Measurements from ENCODE around the gene PREX1. TPM values are rescaled to one million over a fixed set of nuclear protein-coding genes. Genes with fewer than 3 reads are reported as not detected.
A peak's percentile ranks its signal among the peaks of the same experiment; 100 is the strongest.

PREX1 gene
- total RNA-seq, 1 donor from 2014 or later: 33.9 TPM

- DNase-seq (ENCODE audit: low spot score) (no peak), ATAC-seq (no peak)
- intact Hi-C loops (cut with DNase I): no loop called here
Measured at GRCh38 chr20:48683467-48684175, 144.2 kb downstream of the PREX1 start.

- intact Hi-C loops (cut with DNase I): no loop called here
- peak; percentile 84 for DNase-seq (ENCODE audit: low spot score)
- ATAC-seq: peak; percentile 78
Measured at GRCh38 chr20:48682529-48683363, 145.1 kb downstream of the PREX1 start.

DNA sequence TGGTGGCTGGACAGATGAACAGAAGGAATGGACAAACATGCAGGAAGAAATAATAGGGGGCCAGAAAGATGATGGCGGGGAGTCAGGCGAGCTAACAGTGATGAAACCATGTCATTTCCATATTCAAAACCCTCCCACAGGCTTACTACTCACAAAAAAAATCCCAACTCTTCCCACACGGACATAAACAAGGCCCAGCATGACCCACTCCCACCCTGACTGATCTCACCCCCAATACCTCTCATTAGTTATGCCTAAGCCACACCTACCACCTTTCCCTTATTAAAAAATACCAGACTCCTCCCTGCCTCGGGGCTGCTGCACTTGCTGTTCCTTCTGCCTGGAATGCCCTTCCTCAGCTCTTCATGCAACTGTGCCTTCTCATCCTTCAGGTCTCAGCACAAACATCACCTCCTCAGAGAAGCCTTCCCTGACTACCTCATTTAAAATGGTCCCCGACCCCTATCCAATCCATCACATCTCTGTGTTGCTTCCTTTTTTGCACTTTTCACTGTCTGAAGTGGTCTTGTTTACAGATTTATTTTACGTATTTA lies 145.8 kb downstream of the PREX1 start:
- intact Hi-C loops (cut with DNase I): no loop called here
- ATAC-seq (no peak), DNase-seq (ENCODE audit: low spot score) (no peak)

DNA sequence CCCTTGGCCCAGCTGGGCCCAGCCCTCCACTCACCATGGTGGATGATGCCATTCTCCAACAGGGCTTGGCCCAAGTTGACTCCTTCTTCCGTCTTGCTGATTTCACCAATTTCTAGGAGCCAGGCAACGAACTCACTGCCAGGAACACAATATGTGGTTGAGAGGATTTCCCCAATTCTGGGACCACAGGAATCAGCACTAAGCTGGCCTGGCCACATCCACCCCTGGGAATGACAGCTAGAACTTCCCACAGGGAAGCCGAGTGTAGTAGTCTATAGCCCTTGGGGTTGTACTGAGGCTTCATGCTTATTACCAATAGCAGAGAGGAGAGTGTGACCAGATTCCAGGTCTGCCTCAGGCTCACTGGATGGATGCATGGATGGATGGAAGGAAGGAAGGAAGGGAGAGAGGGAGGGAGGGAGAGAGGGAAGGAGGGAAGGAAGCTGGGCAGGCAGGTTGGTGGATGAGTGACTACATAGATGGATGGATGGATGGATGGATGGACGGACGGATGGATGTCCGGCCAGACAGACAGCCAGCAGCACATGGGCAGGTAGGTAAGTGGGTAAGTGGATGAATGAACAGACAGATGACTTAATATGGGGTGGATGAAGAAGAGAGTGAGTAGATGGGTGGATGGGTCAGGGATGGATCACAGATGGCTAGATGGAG lies 146.5 kb downstream of the PREX1 start:
- ATAC-seq (no peak), DNase-seq (ENCODE audit: low spot score) (no peak)
- intact Hi-C loops (cut with DNase I): no loop called here

DNA sequence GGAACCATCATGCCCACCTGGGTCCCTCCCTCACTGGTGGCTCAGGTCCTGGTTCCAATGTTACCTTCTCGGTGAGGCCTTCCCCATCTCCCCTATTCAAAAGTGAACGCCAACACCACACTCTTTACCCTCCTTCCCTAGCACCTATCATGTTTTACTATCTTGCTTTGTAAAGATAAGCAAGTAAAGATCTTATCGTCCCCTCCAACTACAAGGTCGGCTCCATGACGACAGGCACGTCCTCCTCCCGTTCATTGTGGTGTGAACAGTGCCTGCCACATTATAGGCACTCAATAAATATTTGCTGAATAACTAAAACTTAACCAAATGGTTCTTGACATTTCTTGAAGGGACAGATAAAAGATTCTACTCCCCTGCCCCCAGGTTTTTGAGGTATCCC lies 147.1 kb downstream of the PREX1 start:
- no peak for ATAC-seq
- intact Hi-C loops (cut with DNase I): no loop called here
- no peak for DNase-seq (ENCODE audit: low spot score)

DNA sequence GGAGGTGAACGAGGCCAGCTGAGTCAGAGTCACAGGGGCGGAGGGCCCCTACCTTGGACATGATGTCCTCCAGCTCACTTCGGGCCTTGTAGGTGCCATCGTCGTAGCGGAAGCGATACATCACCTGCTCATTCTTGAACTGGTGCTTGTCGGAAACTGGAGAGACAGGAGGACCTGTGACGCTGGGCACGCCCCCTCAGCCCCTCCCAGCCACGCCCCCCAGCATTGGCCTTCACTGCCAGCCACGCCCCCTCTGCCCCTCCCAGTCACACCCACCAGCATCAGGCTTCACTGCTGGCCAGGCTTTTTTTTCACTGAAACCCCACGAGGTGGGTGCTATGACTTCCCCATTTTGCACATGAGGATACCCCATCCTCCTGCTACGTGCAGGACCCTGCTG lies 148.2 kb downstream of the PREX1 start:
- intact Hi-C loops (cut with DNase I): no loop called here
- DNase-seq (ENCODE audit: low spot score) (no peak), ATAC-seq (no peak)

GRCh38 chr20:48679011-48679410 lies 148.8 kb downstream of the PREX1 start:
- no peak for ATAC-seq
- intact Hi-C loops (cut with DNase I): no loop called here

DNA sequence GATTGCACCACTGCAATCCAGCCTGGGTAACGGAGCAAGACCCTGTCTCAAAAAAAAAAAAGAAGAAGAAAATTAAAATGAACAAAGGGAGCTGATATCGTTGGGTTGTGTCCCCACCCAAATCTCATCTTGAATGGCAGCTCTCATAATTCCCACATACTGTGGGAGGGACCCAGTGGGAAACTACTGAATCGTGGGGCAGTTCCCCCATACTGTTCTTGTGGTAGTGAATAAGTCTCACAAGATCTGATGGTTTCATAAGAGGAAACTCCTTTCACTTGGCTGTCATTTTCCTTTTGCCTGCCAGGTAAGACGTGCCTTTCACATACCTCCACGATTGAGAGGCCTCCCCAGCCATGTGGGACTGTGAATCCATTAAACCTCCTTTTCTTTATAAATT lies 149.4 kb downstream of the PREX1 start:
- intact Hi-C loops (cut with DNase I): no loop called here

More at GRCh38 chr20:48679011-48679410, 148.8 kb downstream of the PREX1 start:
- no peak for DNase-seq (ENCODE audit: low spot score)

DNA sequence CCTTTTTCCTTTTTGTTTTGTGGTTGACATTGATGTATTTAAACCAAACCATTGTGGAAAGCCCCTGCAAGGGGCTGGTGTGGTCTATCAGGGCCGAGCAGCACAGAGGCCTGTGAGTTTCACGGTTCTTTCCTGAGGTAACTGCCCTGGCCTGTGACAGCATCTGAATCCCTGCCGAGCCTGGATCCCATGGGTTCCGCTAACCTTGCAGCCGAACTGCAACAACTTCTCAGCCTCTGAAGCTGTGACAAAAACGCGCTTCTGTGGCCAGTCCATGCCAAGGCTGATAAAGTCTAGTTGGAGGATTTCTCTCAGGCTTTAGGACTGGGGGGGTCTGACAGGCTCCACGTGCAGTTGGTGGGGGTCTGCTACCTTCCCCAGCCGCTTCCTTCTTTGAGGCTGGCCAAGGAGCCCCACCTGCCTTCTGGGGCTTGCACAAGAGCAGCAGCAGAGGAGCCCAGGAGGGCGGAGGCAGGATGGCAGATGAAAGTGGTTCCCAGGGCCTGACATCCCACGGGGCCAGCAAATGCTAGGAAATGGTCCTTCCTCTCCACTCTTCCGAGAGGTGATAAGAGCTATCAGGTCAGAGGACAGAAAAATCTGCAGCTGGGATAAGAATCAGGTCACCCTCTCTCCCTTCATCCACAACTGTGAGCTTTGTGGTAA lies 150.9 kb downstream of the PREX1 start:
- ATAC-seq (no peak), DNase-seq (ENCODE audit: low spot score) (no peak)
- intact Hi-C loops (cut with DNase I): no loop called here

More for the DNA sequence above, 149.4 kb downstream of the PREX1 start:
- DNase-seq (ENCODE audit: low spot score) (no peak), ATAC-seq (no peak)

- intact Hi-C loops (cut with DNase I): no loop called here
- ATAC-seq (no peak), DNase-seq (ENCODE audit: low spot score) (no peak)
Measured at GRCh38 chr20:48676125-48676524, 151.7 kb downstream of the PREX1 start.

DNA sequence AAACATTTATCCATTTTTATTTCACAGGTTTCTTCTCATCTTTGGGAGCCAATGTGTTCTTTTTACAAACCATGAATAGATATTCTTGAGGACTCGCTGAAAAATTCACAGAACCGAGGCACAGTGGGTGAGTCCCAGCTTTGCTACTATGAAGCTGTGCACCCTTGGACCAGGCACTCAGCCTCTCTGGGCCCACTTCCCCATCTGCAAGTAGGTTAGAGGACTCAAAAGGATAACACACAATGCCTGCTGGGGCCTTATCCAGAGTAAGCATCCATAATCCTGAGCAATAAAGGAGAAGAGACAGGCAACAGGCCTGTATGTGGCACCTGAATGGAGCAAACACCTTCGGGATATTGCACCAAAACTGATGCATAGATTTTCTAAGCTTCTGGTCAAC lies 153.3 kb downstream of the PREX1 start:
- DNase-seq (ENCODE audit: low spot score): no peak
- intact Hi-C loops (cut with DNase I): no loop called here
- ATAC-seq: no peak

DNA sequence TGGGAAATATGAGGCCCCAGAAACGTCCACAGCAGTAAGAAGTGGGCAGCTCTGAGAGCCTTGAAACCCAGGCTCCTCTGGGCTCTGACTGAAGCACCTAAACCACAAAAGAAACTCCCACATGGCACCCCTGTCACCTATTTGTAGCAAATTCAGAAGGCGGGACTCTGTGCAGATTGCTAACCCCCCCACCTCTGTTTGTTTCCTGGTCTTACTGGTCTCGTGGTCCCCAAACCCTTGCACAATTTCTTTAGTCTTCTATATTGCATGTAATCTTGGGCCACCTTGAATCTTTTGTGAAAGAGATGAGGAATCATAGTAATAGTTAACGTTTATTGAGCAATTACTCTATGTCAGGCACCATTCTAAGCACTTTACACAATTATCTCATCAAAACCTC lies 154.3 kb downstream of the PREX1 start:
- intact Hi-C loops (cut with DNase I): no loop called here

DNA sequence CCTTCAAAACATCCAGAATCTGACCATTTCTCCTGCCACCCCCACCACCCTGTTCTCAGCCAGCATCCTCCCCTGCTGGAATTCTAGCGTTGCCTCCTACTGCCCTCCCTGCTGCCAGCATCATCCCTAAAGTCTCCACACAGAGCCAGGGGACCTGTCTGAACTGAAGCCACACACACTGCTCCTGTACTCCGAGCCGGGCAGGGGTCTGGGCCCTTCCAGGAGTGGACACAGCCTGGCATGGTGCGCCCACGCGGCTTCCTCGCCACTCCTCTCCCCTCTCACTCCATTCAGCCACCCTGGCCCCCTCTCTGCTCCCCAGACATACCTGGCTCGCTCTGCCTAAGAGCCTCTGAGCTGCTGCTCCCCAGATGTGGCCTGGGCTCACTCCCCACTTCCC lies 155.5 kb downstream of the PREX1 start:
- DNase-seq (ENCODE audit: low spot score) (no peak), ATAC-seq (no peak)
- intact Hi-C loops (cut with DNase I): no loop called here

More for the DNA sequence above, 154.3 kb downstream of the PREX1 start:
- no peak for DNase-seq (ENCODE audit: low spot score)
- ATAC-seq: no peak

DNA sequence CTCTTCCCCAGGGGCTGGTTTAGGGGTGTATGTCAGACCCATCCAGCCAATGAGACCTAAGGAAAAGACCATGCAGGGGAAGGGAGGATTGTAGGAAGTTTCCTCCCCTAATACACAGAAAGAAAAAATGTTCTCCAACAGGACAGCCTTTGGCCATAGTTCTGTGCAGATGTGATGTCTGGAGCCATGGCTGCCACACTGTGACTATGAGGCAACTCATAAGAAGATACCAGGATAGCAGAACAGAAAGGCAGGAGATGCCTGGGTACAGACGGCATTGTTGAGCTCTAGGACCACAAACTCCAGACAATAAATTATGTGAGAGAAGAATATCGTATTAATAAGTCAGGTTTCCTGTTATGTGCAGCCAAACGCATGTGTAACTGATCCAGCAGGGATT lies 156.7 kb downstream of the PREX1 start:
- intact Hi-C loops (cut with DNase I): no loop called here
- no peak for DNase-seq (ENCODE audit: low spot score)

DNA sequence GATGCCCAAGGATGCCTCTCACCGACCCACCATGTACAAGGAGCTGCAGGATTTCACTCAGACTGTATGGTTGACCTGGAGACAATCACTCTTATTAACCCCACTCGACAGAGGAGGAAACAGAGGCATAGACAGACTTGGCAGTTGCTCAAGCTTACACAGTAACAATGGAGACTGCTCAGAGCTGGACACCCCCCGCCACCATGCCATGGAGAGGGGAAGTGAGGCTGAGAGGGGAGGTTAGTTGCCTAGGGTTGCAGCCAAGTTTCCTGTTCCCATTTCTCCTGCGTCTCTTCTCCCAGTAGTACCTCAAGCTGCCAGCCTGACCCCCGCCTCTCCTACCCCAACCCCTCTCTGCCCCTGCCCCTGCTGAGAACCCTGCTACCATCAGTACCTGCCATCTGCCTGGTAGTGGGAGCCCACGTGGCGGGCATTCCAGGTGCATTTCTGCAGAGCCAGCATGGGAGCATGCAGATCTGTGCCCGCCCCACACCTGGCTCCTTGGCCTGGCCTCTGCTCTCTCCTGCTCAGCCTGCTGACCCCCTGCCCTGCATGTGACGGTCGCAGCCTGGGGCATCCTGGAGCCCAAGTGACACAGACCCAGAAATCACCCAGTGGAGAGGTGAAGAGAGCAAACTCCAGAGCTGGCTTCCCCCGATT lies 157.7 kb downstream of the PREX1 start:
- ATAC-seq (no peak), DNase-seq (ENCODE audit: low spot score) (no peak)
- intact Hi-C loops (cut with DNase I): no loop called here

More for the DNA sequence above, 156.7 kb downstream of the PREX1 start:
- ATAC-seq: no peak

DNA sequence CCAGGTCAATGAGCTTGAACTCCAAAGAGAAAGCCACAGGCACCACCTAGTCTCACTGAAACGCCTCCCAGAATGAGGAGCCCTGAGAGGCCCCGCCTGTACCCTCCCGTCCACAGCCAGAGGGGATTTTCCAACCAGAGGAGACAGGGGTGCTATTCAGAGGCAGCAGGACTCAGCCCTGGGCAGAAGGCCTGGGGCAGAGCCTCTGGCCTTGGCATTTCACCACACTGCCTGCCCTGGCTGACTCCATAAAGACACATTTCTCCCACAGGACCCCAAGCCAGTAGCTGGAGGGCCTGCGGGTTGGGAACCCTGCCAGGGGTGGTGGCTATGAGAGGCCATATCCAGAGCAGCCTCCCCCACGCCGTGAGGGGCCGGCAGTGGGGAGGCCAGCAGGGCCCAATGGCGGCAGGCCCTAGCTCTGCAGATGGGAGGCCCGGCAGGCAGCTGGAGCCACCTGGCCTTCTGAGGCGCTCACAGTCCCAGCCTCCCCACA lies 159.3 kb downstream of the PREX1 start:
- ATAC-seq (peak; percentile 82), DNase-seq (ENCODE audit: low spot score) (peak; percentile 79)
- intact Hi-C loops (cut with DNase I): no loop called here

GRCh38 chr20:48667889-48668413 lies 159.8 kb downstream of the PREX1 start:
- ATAC-seq (no peak), DNase-seq (ENCODE audit: low spot score) (no peak)
- intact Hi-C loops (cut with DNase I): no loop called here

GRCh38 chr20:48667481-48667880 lies 160.3 kb downstream of the PREX1 start:
- ATAC-seq: no peak
- DNase-seq (ENCODE audit: low spot score): no peak
- intact Hi-C loops (cut with DNase I): no loop called here
